ENCODE measurements around the gene LARP1B. TPM values are rescaled to one million over a fixed set of nuclear protein-coding genes. Genes with fewer than 3 reads are reported as not detected.

LARP1B gene
- total RNA-seq (2014; rRNA removed) = 14.8 and 22.2 TPM in 2 replicates
- percentile 79 among the genes with signal in this experiment for Bru-seq, nascent RNA
- percentile 68 among the genes with signal in this experiment for BruChase-seq, experiment 1, labeled RNA remaining after a 6-hour chase
- percentile 71 among the genes with signal in this experiment for BruChase-seq, experiment 2, labeled RNA remaining after a 2-hour chase
- long read RNA-seq, transcript LARP1B-211 (10 exons, 2,563 nt) = major isoform, 5 of 38 reads
- long read RNA-seq, transcript LARP1B-202 (10 exons, 2,151 nt) = major isoform, 5 of 38 reads
- long read RNA-seq, partial matches to known transcripts = 13 of 38 reads
- long read RNA-seq, other reads (novel, unspliced or antisense) = 14 of 38 reads

DNA sequence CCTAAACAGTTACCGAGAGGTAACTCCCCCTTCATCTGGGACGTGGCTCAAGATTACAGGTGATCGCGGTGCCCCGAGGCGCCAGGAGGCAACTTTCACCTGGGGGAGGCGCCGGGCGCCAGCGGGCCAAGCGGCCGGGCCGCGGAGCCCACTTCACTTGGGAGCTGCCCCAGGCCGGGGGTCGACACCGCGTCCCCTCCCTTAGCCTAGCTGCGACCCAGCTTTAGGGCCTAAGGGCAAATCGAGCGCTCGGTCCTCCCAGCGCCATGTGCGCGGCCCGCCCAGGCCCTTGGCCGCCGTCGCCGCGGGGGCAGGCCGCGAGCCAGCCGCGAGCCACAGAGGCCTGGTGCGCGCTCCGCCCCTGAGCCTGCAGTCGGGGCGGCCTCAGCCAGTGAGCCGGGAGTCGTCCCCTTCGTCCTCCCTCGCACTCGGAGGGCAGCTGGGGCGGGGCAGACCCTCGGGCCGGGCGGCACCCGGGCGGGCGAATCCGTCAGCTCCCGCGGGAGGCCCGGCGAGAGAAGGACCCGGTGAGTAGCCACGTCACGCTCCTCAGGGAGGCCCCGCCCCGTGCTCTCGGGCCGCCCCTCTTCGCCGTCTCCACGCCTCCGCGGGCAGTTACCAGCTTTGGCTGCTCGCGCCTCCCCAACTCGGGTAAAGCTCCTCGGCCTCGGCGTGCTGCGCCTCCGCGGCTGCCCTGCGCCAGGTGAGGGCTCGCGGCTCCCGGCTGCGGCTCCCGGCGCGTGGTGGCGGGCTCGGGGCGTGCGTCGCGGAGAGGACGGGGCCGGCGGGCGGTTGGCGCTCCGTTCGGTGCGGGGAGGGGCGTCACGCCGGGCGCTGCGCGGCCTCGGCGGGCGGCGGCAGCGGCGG, at the start of gene LARP1B:
Gene LARP1B (plus strand): TSS at position 614 of the 867 bp plus-strand sequence. CDS start 13,640 bp downstream, outside the sequence.
- no TSS peak for BruUV-seq (replicated peaks)
- no peaks in the 10 kb centered on the region for H4K20me1 ChIP-seq (ENCODE audit: low read length)
- intact Hi-C loops (cut with micrococcal nuclease) = loop anchor here (2.0 to 10.0 kb wide), 4 partner anchors 86 to 224 kb away; partner anchors contain the start of genes PGRMC2 and PLK4
- ChIA-PET CTCF (no interaction called here), POLR2A (ENCODE audit: unreplicated experiment) (interaction anchor here (0.5 kb wide), 1 partner anchor 362 kb away, joined by 7 read pairs; no protein-coding TSS in a partner anchor)
- H3K79me2 ChIP-seq (ENCODE audit: low read length) = peaks cover 39% of the 10 kb centered on the region
- peak; percentile 83 for ATAC-seq
- H3K9ac ChIP-seq (ENCODE audit: low read length) = peak within 1 kb of the TSS; percentile 85
- H3K4me1 ChIP-seq (ENCODE audit: insufficient read depth, low read length) = peaks cover 9% of the 10 kb centered on the region; the same call in 1 of the 2 replicates
- peak within 1 kb of the TSS; percentile 92 for H3K4me3 ChIP-seq (ENCODE audit: low read length)
- peak within 1 kb of the TSS; percentile 86 for H3K27ac ChIP-seq (ENCODE audit: low read length)
- no peaks in the 10 kb centered on the region for H3K27me3 ChIP-seq (ENCODE audit: low read length)
- H3K9me2 ChIP-seq (replicated peaks; ENCODE audit: low read length) = no peaks in the 10 kb centered on the region
- peak within 1 kb of the TSS; percentile 88 for H3K4me2 ChIP-seq (ENCODE audit: low read length)
- no peaks in the 10 kb centered on the region for H3K9me3 ChIP-seq (ENCODE audit: low read length)
- peak within 1 kb of the TSS; percentile 67 for H2AFZ ChIP-seq (ENCODE audit: low read length)
- H3K36me3 ChIP-seq (ENCODE audit: low read depth, low read length) = no peaks in the 10 kb centered on the region
- peak; percentile 88 for TF ChIP-seq EZH2phosphoT487 (IDR thresholded peaks at IDR 0.05; ENCODE audit: borderline replicate concordance, low read length)
- no peak for TF ChIP-seq CTCF (conservative IDR thresholded peaks at IDR 0.05; ENCODE audit: low read depth, low read length)
- TF ChIP-seq EZH2 (IDR thresholded peaks at IDR 0.05; ENCODE audit: low read length, unreplicated experiment) = no peak
- DNase-seq = peak; percentile 90
- no peaks in the 10 kb centered on the region for H3F3A ChIP-seq (ENCODE audit: low read length, unreplicated experiment)

DNA sequence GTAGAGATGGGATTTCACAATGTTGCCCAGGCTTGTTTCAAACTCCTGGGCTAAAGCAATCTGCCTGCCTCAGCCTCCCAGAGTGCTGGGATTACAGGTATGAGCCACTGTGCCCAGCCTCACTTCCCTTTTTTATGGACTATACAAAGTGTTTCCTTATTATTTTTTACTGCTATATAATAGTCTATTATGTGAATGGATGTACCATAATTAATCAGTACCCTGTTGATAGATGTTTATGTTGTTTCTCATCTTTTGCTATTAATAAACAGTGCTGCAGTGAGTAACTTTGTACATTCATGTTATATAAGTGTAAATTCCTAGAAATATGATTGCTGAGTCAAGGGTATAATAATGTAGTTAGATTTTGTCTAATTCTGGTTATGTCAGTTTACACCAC, 35.8 kb upstream of the LARP1B start:
- Histone ChIP-seq H2AFZ (ENCODE audit: low read length) (no peak overlapping the region), H3K27me3 (ENCODE audit: low read length) (no peaks in the 10 kb centered on the region), H3K4me2 (ENCODE audit: low read length) (no peak overlapping the region), H4K20me1 (ENCODE audit: low read length) (no peaks in the 10 kb centered on the region), H3F3A (ENCODE audit: low read length, unreplicated experiment) (no peaks in the 10 kb centered on the region), H3K79me2 (ENCODE audit: low read length) (no peaks in the 10 kb centered on the region), H3K36me3 (ENCODE audit: low read depth, low read length) (no peaks in the 10 kb centered on the region; the same call in 1 of the 2 replicates), H3K9me2 (replicated peaks; ENCODE audit: low read length) (no peaks in the 10 kb centered on the region), H3K4me1 (ENCODE audit: insufficient read depth, low read length) (no peaks in the 10 kb centered on the region), H3K4me3 (ENCODE audit: low read length) (no peak overlapping the region), H3K27ac (ENCODE audit: low read length) (no peak overlapping the region), H3K9ac (ENCODE audit: low read length) (no peak overlapping the region), H3K9me3 (ENCODE audit: low read length) (no peaks in the 10 kb centered on the region)
- ATAC-seq (no peak), DNase-seq (no peak)
- CTCF ChIA-PET = no interaction called here
- no TSS peak for BruUV-seq (replicated peaks)
- POLR2A ChIA-PET (ENCODE audit: unreplicated experiment) = no interaction called here
- intact Hi-C loops (cut with micrococcal nuclease) = no loop called here
- TF ChIP-seq CTCF (conservative IDR thresholded peaks at IDR 0.05; ENCODE audit: low read depth, low read length) (no peak), EZH2 (IDR thresholded peaks at IDR 0.05; ENCODE audit: low read length, unreplicated experiment) (no peak), EZH2phosphoT487 (IDR thresholded peaks at IDR 0.05; ENCODE audit: borderline replicate concordance, low read length) (no peak)
